Measurements from ENCODE around the gene APBA2.

The APBA2 gene

DNA sequence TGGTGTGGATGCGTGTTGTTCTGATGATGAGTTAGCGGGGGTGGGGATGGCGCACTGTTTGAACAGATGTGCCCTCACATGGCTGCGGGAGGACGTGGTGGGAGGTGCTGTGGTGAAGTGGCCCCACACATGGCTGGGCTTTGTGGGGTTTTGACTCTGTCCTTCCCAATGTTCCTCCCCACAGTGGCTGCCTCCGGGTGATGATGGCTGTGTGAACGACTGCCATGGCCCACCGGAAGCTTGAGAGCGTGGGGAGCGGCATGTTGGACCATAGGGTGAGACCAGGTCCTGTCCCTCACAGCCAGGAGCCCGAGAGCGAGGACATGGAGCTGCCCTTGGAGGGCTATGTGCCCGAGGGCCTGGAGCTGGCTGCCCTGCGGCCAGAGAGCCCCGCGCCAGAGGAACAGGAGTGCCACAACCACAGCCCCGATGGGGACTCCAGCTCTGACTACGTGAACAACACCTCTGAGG lies 167.9 kb downstream of the APBA2 start:
- H3K27ac Mint-ChIP-seq: no peak overlapping the region
- H3K36me3 Mint-ChIP-seq (ENCODE audit: low read depth): peaks cover 17% of the 10 kb centered on the region
- H3K9me3 Mint-ChIP-seq: peaks cover 2% of the 10 kb centered on the region
- H3K27me3 Mint-ChIP-seq (ENCODE audit: low read depth): peaks cover 3% of the 10 kb centered on the region
- no peak overlapping the region for H3K4me3 Mint-ChIP-seq
- no peaks in the 10 kb centered on the region for H3K4me1 Mint-ChIP-seq
- TF ChIP-seq, protein P1, sequence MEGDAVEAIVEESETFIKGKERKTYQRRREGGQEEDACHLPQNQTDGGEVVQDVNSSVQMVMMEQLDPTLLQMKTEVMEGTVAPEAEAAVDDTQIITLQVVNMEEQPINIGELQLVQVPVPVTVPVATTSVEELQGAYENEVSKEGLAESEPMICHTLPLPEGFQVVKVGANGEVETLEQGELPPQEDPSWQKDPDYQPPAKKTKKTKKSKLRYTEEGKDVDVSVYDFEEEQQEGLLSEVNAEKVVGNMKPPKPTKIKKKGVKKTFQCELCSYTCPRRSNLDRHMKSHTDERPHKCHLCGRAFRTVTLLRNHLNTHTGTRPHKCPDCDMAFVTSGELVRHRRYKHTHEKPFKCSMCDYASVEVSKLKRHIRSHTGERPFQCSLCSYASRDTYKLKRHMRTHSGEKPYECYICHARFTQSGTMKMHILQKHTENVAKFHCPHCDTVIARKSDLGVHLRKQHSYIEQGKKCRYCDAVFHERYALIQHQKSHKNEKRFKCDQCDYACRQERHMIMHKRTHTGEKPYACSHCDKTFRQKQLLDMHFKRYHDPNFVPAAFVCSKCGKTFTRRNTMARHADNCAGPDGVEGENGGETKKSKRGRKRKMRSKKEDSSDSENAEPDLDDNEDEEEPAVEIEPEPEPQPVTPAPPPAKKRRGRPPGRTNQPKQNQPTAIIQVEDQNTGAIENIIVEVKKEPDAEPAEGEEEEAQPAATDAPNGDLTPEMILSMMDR (IDR thresholded peaks at IDR 0.05; ENCODE audit: unreplicated experiment in 3 of 3): no peak

DNA sequence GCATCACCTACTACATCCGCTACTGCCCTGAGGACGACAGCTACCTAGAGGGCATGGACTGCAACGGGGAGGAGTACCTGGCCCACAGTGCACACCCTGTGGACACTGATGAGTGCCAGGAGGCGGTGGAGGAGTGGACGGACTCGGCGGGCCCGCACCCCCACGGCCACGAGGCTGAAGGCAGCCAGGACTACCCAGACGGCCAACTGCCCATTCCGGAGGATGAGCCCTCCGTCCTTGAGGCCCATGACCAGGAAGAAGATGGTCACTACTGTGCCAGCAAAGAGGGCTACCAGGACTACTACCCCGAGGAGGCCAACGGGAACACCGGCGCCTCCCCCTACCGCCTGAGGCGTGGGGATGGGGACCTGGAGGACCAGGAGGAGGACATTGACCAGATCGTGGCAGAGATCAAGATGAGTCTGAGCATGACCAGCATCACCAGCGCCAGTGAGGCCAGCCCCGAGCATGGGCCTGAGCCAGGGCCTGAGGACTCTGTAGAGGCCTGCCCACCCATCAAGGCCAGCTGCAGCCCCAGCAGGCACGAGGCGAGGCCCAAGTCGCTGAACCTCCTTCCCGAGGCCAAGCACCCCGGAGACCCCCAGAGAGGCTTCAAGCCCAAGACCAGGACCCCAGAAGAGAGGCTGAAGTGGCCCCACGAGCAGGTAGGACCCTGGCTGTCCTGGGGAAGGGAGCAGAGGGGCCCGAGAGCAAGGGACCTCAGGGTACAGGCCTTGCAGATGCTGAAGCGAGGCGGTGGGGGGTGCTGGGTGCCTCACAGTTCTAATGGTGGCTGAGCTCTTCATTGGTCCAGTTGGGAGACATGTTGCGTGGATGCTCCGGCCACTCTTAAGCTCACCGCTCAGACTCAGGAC lies 168.6 kb downstream of the APBA2 start:
- H3K9me3 Mint-ChIP-seq: peaks cover 5% of the 10 kb centered on the region

DNA sequence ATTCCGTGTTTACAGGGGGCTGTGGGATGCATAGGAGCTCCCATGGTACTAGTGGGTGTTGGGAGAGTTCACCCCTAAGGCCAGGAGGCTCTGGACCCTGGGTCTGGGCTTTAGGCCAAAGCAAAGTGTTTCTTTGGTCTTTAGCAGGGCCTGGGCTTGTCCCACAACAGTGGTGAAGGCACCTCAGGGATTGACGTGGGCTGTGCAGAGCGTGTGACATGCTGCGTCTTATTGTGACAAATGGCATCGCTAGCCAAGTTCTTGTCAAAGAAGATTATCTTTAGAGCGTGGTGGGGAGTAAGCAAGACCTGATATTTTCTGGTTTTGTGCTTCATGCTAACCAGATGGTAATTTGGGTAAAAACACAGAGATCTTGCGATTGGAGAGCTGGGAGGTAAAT lies 170.1 kb downstream of the APBA2 start:
- Mint-ChIP-seq H3K4me3 (no peak overlapping the region), H3K4me1 (no peaks in the 10 kb centered on the region), H3K9me3 (peaks cover 5% of the 10 kb centered on the region), H3K27ac (no peak overlapping the region), H3K36me3 (ENCODE audit: low read depth) (peaks cover 18% of the 10 kb centered on the region), H3K27me3 (ENCODE audit: low read depth) (peaks cover 7% of the 10 kb centered on the region)
- TF ChIP-seq, protein P1 (IDR thresholded peaks at IDR 0.05; ENCODE audit: unreplicated experiment in 3 of 3): no peak

More for the DNA sequence above, 168.6 kb downstream of the APBA2 start:
- no peaks in the 10 kb centered on the region for H3K4me1 Mint-ChIP-seq
- no peak overlapping the region for H3K27ac Mint-ChIP-seq
- peaks cover 7% of the 10 kb centered on the region for H3K27me3 Mint-ChIP-seq (ENCODE audit: low read depth)
- H3K4me3 Mint-ChIP-seq: no peak overlapping the region
- peaks cover 22% of the 10 kb centered on the region for H3K36me3 Mint-ChIP-seq (ENCODE audit: low read depth)
- TF ChIP-seq, protein P1 (IDR thresholded peaks at IDR 0.05; ENCODE audit: unreplicated experiment in 3 of 3): no peak

DNA sequence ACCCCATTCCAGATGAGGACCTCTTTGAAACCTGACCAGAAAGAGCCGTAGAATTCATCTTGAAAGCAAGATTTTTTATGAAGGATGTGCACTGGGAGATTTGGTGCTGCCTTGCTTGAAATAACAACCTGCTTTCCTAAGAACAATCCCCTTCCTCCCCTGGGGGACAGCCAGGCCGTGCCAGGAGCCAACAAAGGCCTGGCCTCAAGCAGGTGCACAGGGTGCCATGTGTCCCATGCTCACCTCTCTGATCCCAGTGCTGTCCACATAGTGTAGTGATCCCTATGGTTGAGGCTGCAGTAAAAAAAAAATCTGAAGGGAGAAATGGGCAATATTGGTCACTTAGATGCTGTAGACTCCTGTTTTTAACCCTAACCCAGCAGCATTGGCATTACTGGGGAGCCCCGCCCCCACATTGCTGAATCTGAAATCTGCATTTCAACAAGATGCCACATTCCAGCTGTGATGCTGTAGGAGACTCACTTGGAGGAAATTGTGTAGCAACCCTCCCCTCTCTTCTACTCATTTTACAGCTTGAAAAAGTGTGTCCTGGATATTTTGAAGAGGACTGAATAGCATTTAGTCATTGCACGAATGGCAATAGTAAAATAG lies 171.2 kb downstream of the APBA2 start:
- Mint-ChIP-seq H3K27ac (no peak overlapping the region), H3K36me3 (ENCODE audit: low read depth) (peaks cover 18% of the 10 kb centered on the region), H3K27me3 (ENCODE audit: low read depth) (peaks cover 7% of the 10 kb centered on the region), H3K4me3 (no peak overlapping the region), H3K9me3 (peaks cover 5% of the 10 kb centered on the region), H3K4me1 (no peaks in the 10 kb centered on the region)
- TF ChIP-seq, protein P1 (IDR thresholded peaks at IDR 0.05; ENCODE audit: unreplicated experiment in 3 of 3): no peak

DNA sequence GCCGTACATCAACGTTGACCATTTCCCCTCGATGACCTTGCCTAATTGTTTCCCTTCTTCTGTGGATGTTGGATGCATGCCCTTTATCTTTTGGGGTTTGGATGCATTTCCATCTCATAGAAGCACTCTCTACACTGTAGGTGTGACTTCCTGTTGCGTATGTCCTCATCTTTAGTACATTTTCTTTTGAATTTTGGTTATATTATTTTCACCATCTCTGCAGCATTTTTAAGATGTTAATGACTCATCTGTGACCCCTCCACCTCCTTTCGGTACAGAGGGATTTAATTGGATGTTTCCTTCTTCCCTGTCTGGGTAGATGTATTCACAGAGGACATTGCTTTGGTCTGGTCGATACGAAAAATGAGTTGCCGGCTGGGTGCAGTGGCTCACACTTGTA lies 172.1 kb downstream of the APBA2 start:
- no peak overlapping the region for H3K4me3 Mint-ChIP-seq
- TF ChIP-seq, protein P1 (IDR thresholded peaks at IDR 0.05; ENCODE audit: unreplicated experiment in 3 of 3): no peak

More for the DNA sequence above, 172.1 kb downstream of the APBA2 start:
- peaks cover 18% of the 10 kb centered on the region for H3K36me3 Mint-ChIP-seq (ENCODE audit: low read depth)
- peaks cover 5% of the 10 kb centered on the region for H3K9me3 Mint-ChIP-seq
- H3K4me1 Mint-ChIP-seq: peaks cover 4% of the 10 kb centered on the region
- H3K27ac Mint-ChIP-seq: no peak overlapping the region
- peaks cover 7% of the 10 kb centered on the region for H3K27me3 Mint-ChIP-seq (ENCODE audit: low read depth)
